ENCODE measurements around the gene E2F6. TPM values are rescaled to one million over a fixed set of nuclear protein-coding genes. Genes with fewer than 3 reads are reported as not detected.

E2F6 gene
- total and polyA plus RNA-seq, 2 of the 4 experiments (the other 2 are of a cell fraction) = 8.2 to 10.9 TPM

DNA sequence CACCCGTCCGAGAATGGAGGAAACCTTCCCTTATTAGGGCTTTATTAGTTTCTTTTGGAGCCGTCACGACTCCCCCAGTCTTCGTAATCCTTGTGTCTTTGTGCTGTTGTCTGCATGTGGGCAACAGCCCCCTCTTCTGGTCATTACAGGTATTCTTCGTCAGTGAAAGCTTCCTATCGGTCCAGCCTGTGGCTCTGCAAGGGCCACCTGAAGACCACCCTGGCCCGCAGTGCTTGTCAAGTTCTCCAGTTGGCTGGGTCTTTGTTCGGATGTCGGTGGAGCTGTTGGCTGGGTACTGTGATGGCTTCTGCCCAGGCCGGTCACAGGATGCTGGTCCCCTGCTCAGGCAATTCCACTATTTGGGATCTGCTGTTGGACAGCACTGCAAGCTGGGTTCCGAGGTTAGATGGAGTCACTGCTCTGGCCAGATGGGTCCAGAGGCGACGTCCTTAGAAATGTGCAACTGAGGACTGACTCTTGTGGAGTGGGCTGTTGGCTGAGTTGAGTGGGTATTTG is 19.2 kb downstream of the E2F6 start:
- H3K18ac ChIP-seq (ENCODE audit: low read depth, low read length) = no peak overlapping the region
- H2AFZ ChIP-seq (replicated peaks; ENCODE audit: low read length, poor library complexity) = no peak overlapping the region
- intact Hi-C loops (cut with micrococcal nuclease) = loop anchor here (1.0 to 10.0 kb wide), 3 partner anchors 212 to 612 kb away; no protein-coding TSS in a partner anchor
- no peak overlapping the region for H2BK5ac ChIP-seq (ENCODE audit: low read depth, low read length, poor library complexity, severe bottlenecking)
- no peak overlapping the region for H3K4ac ChIP-seq (ENCODE audit: low read depth, low read length)
- TF ChIP-seq CHD1 (IDR thresholded peaks at IDR 0.05; ENCODE audit: low read depth, low read length) (no peak), NFE2L2 (IDR thresholded peaks at IDR 0.05; ENCODE audit: low read depth, low read length) (no peak), RCOR1 (IDR thresholded peaks at IDR 0.05; ENCODE audit: insufficient replicate concordance, low read length) (no peak), RAD21 (IDR thresholded peaks at IDR 0.05; ENCODE audit: low read length) (peak; percentile 86), MAZ (IDR thresholded peaks at IDR 0.05; ENCODE audit: borderline replicate concordance, low read depth, low read length) (no peak), MAFK (IDR thresholded peaks at IDR 0.05; ENCODE audit: low read depth, low read length) (no peak), BHLHE40 (IDR thresholded peaks at IDR 0.05; ENCODE audit: low read depth, low read length) (no peak), RFX5 (IDR thresholded peaks at IDR 0.05; ENCODE audit: low read depth, low read length) (no peak), SMC3 (IDR thresholded peaks at IDR 0.05; ENCODE audit: low read depth, low read length) (peak; percentile 81)
- TF ChIP-seq, protein P1, sequence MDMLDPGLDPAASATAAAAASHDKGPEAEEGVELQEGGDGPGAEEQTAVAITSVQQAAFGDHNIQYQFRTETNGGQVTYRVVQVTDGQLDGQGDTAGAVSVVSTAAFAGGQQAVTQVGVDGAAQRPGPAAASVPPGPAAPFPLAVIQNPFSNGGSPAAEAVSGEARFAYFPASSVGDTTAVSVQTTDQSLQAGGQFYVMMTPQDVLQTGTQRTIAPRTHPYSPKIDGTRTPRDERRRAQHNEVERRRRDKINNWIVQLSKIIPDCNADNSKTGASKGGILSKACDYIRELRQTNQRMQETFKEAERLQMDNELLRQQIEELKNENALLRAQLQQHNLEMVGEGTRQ (IDR thresholded peaks at IDR 0.05; ENCODE audit: low read depth, low read length) = no peak
- TF ChIP-seq, protein P2, sequence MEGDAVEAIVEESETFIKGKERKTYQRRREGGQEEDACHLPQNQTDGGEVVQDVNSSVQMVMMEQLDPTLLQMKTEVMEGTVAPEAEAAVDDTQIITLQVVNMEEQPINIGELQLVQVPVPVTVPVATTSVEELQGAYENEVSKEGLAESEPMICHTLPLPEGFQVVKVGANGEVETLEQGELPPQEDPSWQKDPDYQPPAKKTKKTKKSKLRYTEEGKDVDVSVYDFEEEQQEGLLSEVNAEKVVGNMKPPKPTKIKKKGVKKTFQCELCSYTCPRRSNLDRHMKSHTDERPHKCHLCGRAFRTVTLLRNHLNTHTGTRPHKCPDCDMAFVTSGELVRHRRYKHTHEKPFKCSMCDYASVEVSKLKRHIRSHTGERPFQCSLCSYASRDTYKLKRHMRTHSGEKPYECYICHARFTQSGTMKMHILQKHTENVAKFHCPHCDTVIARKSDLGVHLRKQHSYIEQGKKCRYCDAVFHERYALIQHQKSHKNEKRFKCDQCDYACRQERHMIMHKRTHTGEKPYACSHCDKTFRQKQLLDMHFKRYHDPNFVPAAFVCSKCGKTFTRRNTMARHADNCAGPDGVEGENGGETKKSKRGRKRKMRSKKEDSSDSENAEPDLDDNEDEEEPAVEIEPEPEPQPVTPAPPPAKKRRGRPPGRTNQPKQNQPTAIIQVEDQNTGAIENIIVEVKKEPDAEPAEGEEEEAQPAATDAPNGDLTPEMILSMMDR (conservative IDR thresholded peaks at IDR 0.05; ENCODE audit: low read depth, low read length) = peak; percentile 76
- no peak overlapping the region for H2BK120ac ChIP-seq (ENCODE audit: low read depth, low read length)
- in situ Hi-C loops (cut with MboI; ENCODE audit: low sequenced_read_pairs) = loop anchor here (10.0 kb wide), 1 partner anchor 612 kb away; no protein-coding TSS in a partner anchor
- H3K9me3 ChIP-seq (ENCODE audit: control insufficient read depth, insufficient read depth, low read length) = no peaks in the 10 kb centered on the region
- no peak overlapping the region for H4K5ac ChIP-seq (ENCODE audit: low read depth, low read length)
- H3K56ac ChIP-seq (ENCODE audit: extremely low read depth, insufficient read depth, low read length) = no peak overlapping the region
- DNase-seq (peak; percentile 67), ATAC-seq (ENCODE audit: low read depth) (peak; percentile 92)
- H3K9me1 ChIP-seq (ENCODE audit: insufficient read depth, low read length) = no peaks in the 10 kb centered on the region; the same call in 1 of the 2 replicates
- H3K4me2 ChIP-seq (ENCODE audit: low read depth, low read length) = no peak overlapping the region
- H2BK20ac ChIP-seq (ENCODE audit: low read depth, low read length) = no peak overlapping the region
- no peak overlapping the region for H2BK15ac ChIP-seq (ENCODE audit: low read depth, low read length)
- no peak overlapping the region for H4K91ac ChIP-seq (ENCODE audit: insufficient read depth, low read depth, low read length)
- POLR2A ChIA-PET (ENCODE audit: unreplicated experiment) = no interaction called here
- no peak overlapping the region for H3K4me3 ChIP-seq (ENCODE audit: insufficient read depth, low read depth, low read length)
- no peaks in the 10 kb centered on the region for H3K4me1 ChIP-seq (ENCODE audit: control insufficient read depth, insufficient read depth, low read length)
- dilution Hi-C loops (cut with HindIII; ENCODE audit: low sequenced_read_pairs, unreplicated experiment) = no loop called here
- no peak overlapping the region for H4K8ac ChIP-seq (ENCODE audit: low read depth in 2 of 2, low read length in 2 of 2)
- H3K9ac ChIP-seq (ENCODE audit: low read depth, low read length) = no peak overlapping the region
- CTCF ChIA-PET = interaction anchor here (0.8 to 1.2 kb wide), 5 partner anchors 10 to 314 kb away, joined by 3 to 13 read pairs (median 3); a partner anchor contains a TSS
- WGBS, 2 experiments (ENCODE audit: extremely low coverage in 2 of 2, insufficient read length in 1 of 2) = 95% methylated on average over 3 of the region's 14 CpGs; no CpG with 5 or more reads in 1 of the 2 experiments
- peaks cover 0 to 16% of the 10 kb centered on the region in 2 experiments; a peak in 3 of 4 replicates for H3K79me1 ChIP-seq (ENCODE audit: low read depth in 1 of 2, low read length in 2 of 2)
- H3K14ac ChIP-seq (replicated peaks; ENCODE audit: low read depth, low read length) = no peak overlapping the region
- H3K23ac ChIP-seq (ENCODE audit: low read depth, low read length) = no peak overlapping the region
- BruUV-seq (replicated peaks) = no TSS peak
- peaks cover 6% of the 10 kb centered on the region for H4K20me1 ChIP-seq (ENCODE audit: insufficient read depth, low read length)
- peaks cover 30% of the 10 kb centered on the region for H3K36me3 ChIP-seq (ENCODE audit: control insufficient read depth, insufficient read depth, low read length)
- H2AK5ac ChIP-seq (ENCODE audit: low read depth, low read length) = no peak overlapping the region
- H3K27ac ChIP-seq (ENCODE audit: insufficient read depth, low read length) = no peak overlapping the region
- no peak overlapping the region for H2AK9ac ChIP-seq (replicated peaks; ENCODE audit: low read depth, low read length, poor library complexity)
- H3K27me3 ChIP-seq (ENCODE audit: control insufficient read depth, insufficient read depth, low read length) = no peaks in the 10 kb centered on the region
